ENCODE results near the gene EI24. TPM values are rescaled to one million over a fixed set of nuclear protein-coding genes. Genes with fewer than 3 reads are reported as not detected.

The EI24 gene
- total RNA-seq, 4 donors from 2014 or later: 53.9 to 107 (median 80.4) TPM

Small RNA genes within 50 kb of the gene (small RNA-seq; reads per million reads assigned to genes)
- gene RNU6-1156P: 0 reads per million in 4 donors

Other genes with a start within 250 kb of the EI24 start
- gene FEZ1, start 73.2 kb upstream of the EI24 start, total RNA-seq: 10 to 100 TPM in 2 of 4 donors, 1 to 10 TPM in 2; 5.2 to 12.2 (median 10.1) TPM
- 10 to 100 TPM; 21.7 to 73.2 (median 64.3) TPM for gene STT3A, start 23.4 kb downstream of the EI24 start, total RNA-seq
- 100 to 1,000 TPM in 1 of 4 donors, 1 to 10 TPM in 2, under 1 TPM in 1; 0.37 to 194 (median 4.3) TPM for gene CHEK1, start 55.7 kb downstream of the EI24 start, total RNA-seq
- gene ACRV1, start 111.4 kb downstream of the EI24 start, total RNA-seq: not detected
- not detected for gene PATE1, start 176.8 kb downstream of the EI24 start, total RNA-seq
- gene PATE2, start 209.4 kb downstream of the EI24 start, total RNA-seq: not detected
- gene PATE3, start 218.7 kb downstream of the EI24 start, total RNA-seq: not detected